Neural crest cell (in vitro differentiated cells): ENCODE results near the gene WRAP73. TPM values are rescaled to one million over a fixed set of nuclear protein-coding genes. Genes with fewer than 3 reads are reported as not detected.

ENCODE experiments used
- DNase-seq: peaks from one replicate; pipeline ENCODE4 v3.0.0; 2021; ENCODE audit warnings: low read depth, mixed read lengths, low spot score
- H3K27ac Mint-ChIP-seq: one replicate; pipeline ENCODE4 v1.8.0; 2021; ENCODE audit warnings: mild to moderate bottlenecking, mixed read lengths; ENCODE audit not compliant: unreplicated experiment
- H3K27me3 Mint-ChIP-seq: 2 replicates; pipeline ENCODE4 v1.8.0; 2021; ENCODE audit warnings: low read depth, mild to moderate bottlenecking, mixed read lengths
- H3K36me3 Mint-ChIP-seq: 2 replicates; pipeline ENCODE4 v1.8.0; 2021; ENCODE audit warnings: low read depth, mild to moderate bottlenecking, mixed read lengths
- H3K4me1 Mint-ChIP-seq: 2 replicates; pipeline ENCODE4 v1.8.0; 2021; ENCODE audit warnings: mixed read lengths
- H3K4me3 Mint-ChIP-seq: one replicate; pipeline ENCODE4 v1.8.0; 2021; ENCODE audit warnings: mild to moderate bottlenecking, mixed read lengths
- H3K9me3 Mint-ChIP-seq: 2 replicates; pipeline ENCODE4 v1.8.0; 2021; ENCODE audit warnings: mixed read lengths
- CTCF ChIP-seq: fragments of 200-600 bp; sonication (generic); conservative IDR thresholded peaks from 2 replicates; pipeline ENCODE4 v1.5.0; 2021; ENCODE audit warnings: antibody characterized with exemption, mild to moderate bottlenecking
- total RNA-seq: library from RNA; stranded (reverse); gene quantifications from 2 replicates; pipeline ENCODE4 v1.2.1, GENCODE V29; 2021

The WRAP73 gene
- total RNA-seq, 1 donor from 2014 or later: 28.9 TPM

- Mint-ChIP-seq H3K4me1 (peaks cover 18% of the 10 kb centered on the region), H3K4me3 (no peak overlapping the region), H3K9me3 (no peaks in the 10 kb centered on the region), H3K27ac (no peak overlapping the region), H3K36me3 (no peaks in the 10 kb centered on the region), H3K27me3 (peaks cover 36% of the 10 kb centered on the region)
- DNase-seq: no peak
- no peak for TF ChIP-seq CTCF
These were observed 11.7 kb upstream of the WRAP73 start for GRCh38 chr1:3661631-3662030.

GRCh38 chr1:3660704-3661103 is 10.8 kb upstream of the WRAP73 start:
- Mint-ChIP-seq H3K9me3 (no peaks in the 10 kb centered on the region), H3K36me3 (no peaks in the 10 kb centered on the region), H3K27ac (no peak overlapping the region), H3K4me1 (peaks cover 11% of the 10 kb centered on the region), H3K4me3 (no peak overlapping the region), H3K27me3 (peaks cover 45% of the 10 kb centered on the region)
- no peak for DNase-seq
- no peak for TF ChIP-seq CTCF

GRCh38 chr1:3659093-3659492 is 9.2 kb upstream of the WRAP73 start:
- Mint-ChIP-seq H3K36me3 (no peaks in the 10 kb centered on the region), H3K27ac (no peak overlapping the region), H3K4me3 (no peak overlapping the region), H3K9me3 (no peaks in the 10 kb centered on the region), H3K4me1 (peaks cover 6% of the 10 kb centered on the region), H3K27me3 (peaks cover 61% of the 10 kb centered on the region)
- no peak for TF ChIP-seq CTCF
- no peak for DNase-seq

- no peak for DNase-seq
- TF ChIP-seq CTCF: no peak
- Mint-ChIP-seq H3K4me1 (peaks cover 8% of the 10 kb centered on the region), H3K27ac (no peak overlapping the region), H3K27me3 (peaks cover 69% of the 10 kb centered on the region), H3K36me3 (no peaks in the 10 kb centered on the region), H3K4me3 (peak overlapping the region; percentile 9), H3K9me3 (no peaks in the 10 kb centered on the region)
These were observed 8.3 kb upstream of the WRAP73 start for GRCh38 chr1:3658231-3658615.

- Mint-ChIP-seq H3K27ac (no peak overlapping the region), H3K4me3 (no peak overlapping the region), H3K36me3 (no peaks in the 10 kb centered on the region), H3K9me3 (no peaks in the 10 kb centered on the region), H3K27me3 (peaks cover 71% of the 10 kb centered on the region), H3K4me1 (peaks cover 10% of the 10 kb centered on the region)
- no peak for DNase-seq
- no peak for TF ChIP-seq CTCF
These were observed 7.8 kb upstream of the WRAP73 start for GRCh38 chr1:3657578-3658230.
